Activated naive CD4-positive, alpha-beta T cell treated with anti-CD3 and anti-CD28 coated beads, Interleukin-2, amount 10 ng/mL, durations not matched to agents 7 days and 5 days (primary cell): ENCODE measurements around the gene SEMA3G.

Experiments
- CTCF ChIA-PET: fragments of 350-600 bp; sonication (Branson Sonifier 250); formaldehyde crosslinking; loops from one replicate; lab custom pipeline; 2021; ENCODE audit warnings: antibody characterized with exemption; lab: Charles Lee
- DNase-seq: peaks from one replicate; pipeline ENCODE4 v3.0.0-alpha.2; 2020
- H3K27ac Mint-ChIP-seq: one replicate; pipeline ENCODE4 v1.8.0; 2021; ENCODE audit warnings: mild to moderate bottlenecking, moderate library complexity, mixed read lengths
- H3K27me3 Mint-ChIP-seq: one replicate; pipeline ENCODE4 v1.8.0; 2021; ENCODE audit warnings: mild to moderate bottlenecking, mixed read lengths
- H3K36me3 Mint-ChIP-seq: one replicate; pipeline ENCODE4 v1.8.0; 2021; ENCODE audit warnings: mixed read lengths
- H3K4me1 Mint-ChIP-seq: one replicate; pipeline ENCODE4 v1.8.0; 2021; ENCODE audit warnings: mixed read lengths
- H3K4me3 Mint-ChIP-seq: one replicate; pipeline ENCODE4 v1.8.0; 2021; ENCODE audit warnings: mild to moderate bottlenecking, moderate library complexity, mixed read lengths
- H3K9me3 Mint-ChIP-seq: one replicate; pipeline ENCODE4 v1.8.0; 2021; ENCODE audit warnings: mixed read lengths

The SEMA3G gene

GRCh38 chr3:52444860-52445793, at the start of gene SEMA3G:
TSS of gene SEMA3G (minus strand) at chr3:52445103. CDS start at chr3:52445027, 76 bp downstream.
- Mint-ChIP-seq H3K9me3 (no peaks in the 10 kb centered on the region), H3K4me1 (peaks cover 13% of the 10 kb centered on the region), H3K27me3 (peaks cover 8% of the 10 kb centered on the region), H3K4me3 (no peak within 1 kb of the TSS), H3K27ac (no peak within 1 kb of the TSS), H3K36me3 (no peaks in the 10 kb centered on the region)
- peak; percentile 89 for DNase-seq
- CTCF ChIA-PET: interaction anchor here (0.7 to 6.6 kb wide), 15 partner anchors 9 to 388 kb away, joined by 3 to 69 read pairs (median 6); partner anchors contain the start of genes NISCH, TLR9 and TNNC1

- H3K27me3 Mint-ChIP-seq: peaks cover 32% of the 10 kb centered on the region
- H3K9me3 Mint-ChIP-seq: no peaks in the 10 kb centered on the region
- DNase-seq: no peak
- H3K4me3 Mint-ChIP-seq: no peak overlapping the region
- peaks cover 3% of the 10 kb centered on the region for H3K4me1 Mint-ChIP-seq
- H3K27ac Mint-ChIP-seq: no peak overlapping the region
- peaks cover 11% of the 10 kb centered on the region for H3K36me3 Mint-ChIP-seq
- CTCF ChIA-PET: no interaction called here
These were observed 49.5 kb upstream of the SEMA3G start for GRCh38 chr3:52494445-52494844.

GRCh38 chr3:52493232-52494017, 48.5 kb upstream of the SEMA3G start:
- Mint-ChIP-seq H3K27ac (no peak overlapping the region), H3K4me1 (peaks cover 3% of the 10 kb centered on the region), H3K4me3 (no peak overlapping the region), H3K9me3 (no peaks in the 10 kb centered on the region), H3K36me3 (peaks cover 12% of the 10 kb centered on the region), H3K27me3 (peaks cover 22% of the 10 kb centered on the region)
- CTCF ChIA-PET: no interaction called here
- no peak for DNase-seq

GRCh38 chr3:52492059-52492458, 47.2 kb upstream of the SEMA3G start:
- Mint-ChIP-seq H3K4me3 (no peak overlapping the region), H3K4me1 (peaks cover 3% of the 10 kb centered on the region), H3K27me3 (peaks cover 9% of the 10 kb centered on the region), H3K9me3 (no peaks in the 10 kb centered on the region), H3K27ac (no peak overlapping the region), H3K36me3 (peaks cover 17% of the 10 kb centered on the region)
- CTCF ChIA-PET: no interaction called here
- no peak for DNase-seq

GRCh38 chr3:52490939-52491526, 46.1 kb upstream of the SEMA3G start:
- Mint-ChIP-seq H3K9me3 (no peaks in the 10 kb centered on the region), H3K27me3 (peaks cover 7% of the 10 kb centered on the region), H3K4me1 (peaks cover 3% of the 10 kb centered on the region), H3K4me3 (no peak overlapping the region), H3K36me3 (peaks cover 17% of the 10 kb centered on the region), H3K27ac (no peak overlapping the region)
- CTCF ChIA-PET: interaction anchor here (1.8 kb wide), 1 partner anchor 9 kb away, joined by 6 read pairs; no protein-coding TSS in a partner anchor
- DNase-seq: no peak

GRCh38 chr3:52490035-52490938, 45.4 kb upstream of the SEMA3G start:
- H3K9me3 Mint-ChIP-seq: no peaks in the 10 kb centered on the region
- peaks cover 3% of the 10 kb centered on the region for H3K4me1 Mint-ChIP-seq
- no peak overlapping the region for H3K4me3 Mint-ChIP-seq
- no peak for DNase-seq
- H3K27ac Mint-ChIP-seq: peak overlapping the region; percentile 8
- H3K27me3 Mint-ChIP-seq: peaks cover 7% of the 10 kb centered on the region
- H3K36me3 Mint-ChIP-seq: peaks cover 21% of the 10 kb centered on the region
- CTCF ChIA-PET: interaction anchor here (1.8 kb wide), 1 partner anchor 8 kb away, joined by 6 read pairs; no protein-coding TSS in a partner anchor

GRCh38 chr3:52489453-52489852, 44.5 kb upstream of the SEMA3G start:
- Mint-ChIP-seq H3K36me3 (peaks cover 21% of the 10 kb centered on the region), H3K9me3 (no peaks in the 10 kb centered on the region), H3K4me1 (peaks cover 2% of the 10 kb centered on the region), H3K27me3 (peaks cover 2% of the 10 kb centered on the region), H3K27ac (no peak overlapping the region), H3K4me3 (no peak overlapping the region)
- DNase-seq: no peak
- CTCF ChIA-PET: interaction anchor here (1.3 to 1.8 kb wide), 2 partner anchors 8 to 14 kb away, joined by 3 to 6 read pairs; no protein-coding TSS in a partner anchor

GRCh38 chr3:52488746-52489145, 43.8 kb upstream of the SEMA3G start:
- no peaks in the 10 kb centered on the region for H3K9me3 Mint-ChIP-seq
- CTCF ChIA-PET: interaction anchor here (1.3 kb wide), 1 partner anchor 13 kb away, joined by 3 read pairs; no protein-coding TSS in a partner anchor
- H3K36me3 Mint-ChIP-seq: peaks cover 25% of the 10 kb centered on the region

GRCh38 chr3:52487788-52488691, 43.1 kb upstream of the SEMA3G start:
- no peaks in the 10 kb centered on the region for H3K4me1 Mint-ChIP-seq
- H3K27me3 Mint-ChIP-seq: no peaks in the 10 kb centered on the region
- H3K9me3 Mint-ChIP-seq: no peaks in the 10 kb centered on the region
- peaks cover 25% of the 10 kb centered on the region for H3K36me3 Mint-ChIP-seq
- DNase-seq: no peak
- CTCF ChIA-PET: interaction anchor here (1.3 kb wide), 1 partner anchor 13 kb away, joined by 3 read pairs; no protein-coding TSS in a partner anchor
- H3K27ac Mint-ChIP-seq: no peak overlapping the region
- no peak overlapping the region for H3K4me3 Mint-ChIP-seq

More at GRCh38 chr3:52488746-52489145, 43.8 kb upstream of the SEMA3G start:
- H3K27ac Mint-ChIP-seq: no peak overlapping the region
- no peak for DNase-seq
- H3K4me3 Mint-ChIP-seq: no peak overlapping the region
- H3K4me1 Mint-ChIP-seq: no peaks in the 10 kb centered on the region
- H3K27me3 Mint-ChIP-seq: no peaks in the 10 kb centered on the region

GRCh38 chr3:52487050-52487787, 42.3 kb upstream of the SEMA3G start:
- no peak overlapping the region for H3K4me3 Mint-ChIP-seq
- H3K36me3 Mint-ChIP-seq: peaks cover 20% of the 10 kb centered on the region
- DNase-seq: no peak
- H3K9me3 Mint-ChIP-seq: no peaks in the 10 kb centered on the region
- H3K27ac Mint-ChIP-seq: no peak overlapping the region
- no peaks in the 10 kb centered on the region for H3K27me3 Mint-ChIP-seq
- CTCF ChIA-PET: no interaction called here
- no peaks in the 10 kb centered on the region for H3K4me1 Mint-ChIP-seq

GRCh38 chr3:52484680-52485461, 40.0 kb upstream of the SEMA3G start:
- Mint-ChIP-seq H3K36me3 (peaks cover 20% of the 10 kb centered on the region), H3K4me3 (no peak overlapping the region), H3K9me3 (no peaks in the 10 kb centered on the region), H3K4me1 (no peaks in the 10 kb centered on the region), H3K27me3 (no peaks in the 10 kb centered on the region), H3K27ac (no peak overlapping the region)
- CTCF ChIA-PET: no interaction called here
- DNase-seq: no peak
